Measurements from ENCODE around the gene TANK. TPM values are rescaled to one million over a fixed set of nuclear protein-coding genes. Genes with fewer than 3 reads are reported as not detected.
A peak's percentile ranks its signal among the peaks of the same experiment; 100 is the strongest.

Gene TANK
- total and polyA plus RNA-seq, 2 of the 13 experiments (the other 11 are each of a cell fraction or from before 2014, with no cell fraction given), result 66.9 to 96.1 TPM

GRCh38 chr2:161166538-161167409 is 6.5 kb downstream of the TANK start (continued):
- TF ChIP-seq, protein P1, sequence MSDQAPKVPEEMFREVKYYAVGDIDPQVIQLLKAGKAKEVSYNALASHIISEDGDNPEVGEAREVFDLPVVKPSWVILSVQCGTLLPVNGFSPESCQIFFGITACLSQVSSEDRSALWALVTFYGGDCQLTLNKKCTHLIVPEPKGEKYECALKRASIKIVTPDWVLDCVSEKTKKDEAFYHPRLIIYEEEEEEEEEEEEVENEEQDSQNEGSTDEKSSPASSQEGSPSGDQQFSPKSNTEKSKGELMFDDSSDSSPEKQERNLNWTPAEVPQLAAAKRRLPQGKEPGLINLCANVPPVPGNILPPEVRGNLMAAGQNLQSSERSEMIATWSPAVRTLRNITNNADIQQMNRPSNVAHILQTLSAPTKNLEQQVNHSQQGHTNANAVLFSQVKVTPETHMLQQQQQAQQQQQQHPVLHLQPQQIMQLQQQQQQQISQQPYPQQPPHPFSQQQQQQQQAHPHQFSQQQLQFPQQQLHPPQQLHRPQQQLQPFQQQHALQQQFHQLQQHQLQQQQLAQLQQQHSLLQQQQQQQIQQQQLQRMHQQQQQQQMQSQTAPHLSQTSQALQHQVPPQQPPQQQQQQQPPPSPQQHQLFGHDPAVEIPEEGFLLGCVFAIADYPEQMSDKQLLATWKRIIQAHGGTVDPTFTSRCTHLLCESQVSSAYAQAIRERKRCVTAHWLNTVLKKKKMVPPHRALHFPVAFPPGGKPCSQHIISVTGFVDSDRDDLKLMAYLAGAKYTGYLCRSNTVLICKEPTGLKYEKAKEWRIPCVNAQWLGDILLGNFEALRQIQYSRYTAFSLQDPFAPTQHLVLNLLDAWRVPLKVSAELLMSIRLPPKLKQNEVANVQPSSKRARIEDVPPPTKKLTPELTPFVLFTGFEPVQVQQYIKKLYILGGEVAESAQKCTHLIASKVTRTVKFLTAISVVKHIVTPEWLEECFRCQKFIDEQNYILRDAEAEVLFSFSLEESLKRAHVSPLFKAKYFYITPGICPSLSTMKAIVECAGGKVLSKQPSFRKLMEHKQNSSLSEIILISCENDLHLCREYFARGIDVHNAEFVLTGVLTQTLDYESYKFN (CRISPR knock-in tag; conservative IDR thresholded peaks at IDR 0.05), result peak; percentile 71
- no peak for TF ChIP-seq ZKSCAN1 (IDR thresholded peaks at IDR 0.05; ENCODE audit: low read length)
- TF ChIP-seq GATAD2A (CRISPR knock-in tag; IDR thresholded peaks at IDR 0.05), result 0 out of 2 replicates have a peak, but pooled peaks have one; percentile 15
- no peak for TF ChIP-seq ZNF552 (CRISPR knock-in tag; IDR thresholded peaks at IDR 0.05; ENCODE audit: borderline replicate concordance)
- TF ChIP-seq AHDC1 (CRISPR knock-in tag; IDR thresholded peaks at IDR 0.05; ENCODE audit: borderline replicate concordance), result peak; percentile 63; the same call in 1 of the 2 replicates
- no peak for TF ChIP-seq ONECUT2 (CRISPR knock-in tag; IDR thresholded peaks at IDR 0.05)
- TF ChIP-seq ZSCAN5A (CRISPR knock-in tag; IDR thresholded peaks at IDR 0.05; ENCODE audit: borderline replicate concordance), result no peak
- TF ChIP-seq ZBTB21 (CRISPR knock-in tag; IDR thresholded peaks at IDR 0.05), result no peak
- TF ChIP-seq ZNF652 (CRISPR knock-in tag; IDR thresholded peaks at IDR 0.05; ENCODE audit: borderline replicate concordance, low read depth), result no peak
- no peak for TF ChIP-seq ZNF558 (CRISPR knock-in tag; IDR thresholded peaks at IDR 0.05; ENCODE audit: borderline replicate concordance)
- no peak for TF ChIP-seq RFXANK (CRISPR knock-in tag; IDR thresholded peaks at IDR 0.05)
- TF ChIP-seq ZSCAN20 (CRISPR knock-in tag; IDR thresholded peaks at IDR 0.05; ENCODE audit: borderline replicate concordance), result no peak
- no peak for TF ChIP-seq ZNF230 (CRISPR knock-in tag; IDR thresholded peaks at IDR 0.05)
- TF ChIP-seq NAIF1 (CRISPR knock-in tag; IDR thresholded peaks at IDR 0.05; ENCODE audit: borderline replicate concordance), result no peak
- TF ChIP-seq KDM5A (IDR thresholded peaks at IDR 0.05; ENCODE audit: borderline replicate concordance, low read length), result no peak
- no peak for TF ChIP-seq TIGD3 (CRISPR knock-in tag; IDR thresholded peaks at IDR 0.05; ENCODE audit: borderline replicate concordance)
- no peak for TF ChIP-seq ZNF790 (CRISPR knock-in tag; IDR thresholded peaks at IDR 0.05; ENCODE audit: borderline replicate concordance)

All from HepG2 (cell line).